Mesenchymal stem cell (in vitro differentiated cells and primary cell): ENCODE results near the gene TAS2R14.

Source experiments
- DNase-seq: peaks from one replicate; pipeline ENCODE4 v3.0.0-alpha.2; 2013
- H2AFZ ChIP-seq: one replicate; pipeline ENCODE4 v1.6.1; 2013; ENCODE audit warnings: low read depth, mild to moderate bottlenecking, control low read depth, inconsistent platforms, low read length, moderate library complexity
- H2AK5ac ChIP-seq: 2 replicates; pipeline ENCODE4 v1.6.1; 2013; ENCODE audit warnings: low read length, moderate library complexity, mild to moderate bottlenecking, inconsistent platforms; ENCODE audit not compliant: severe bottlenecking
- H2BK120ac ChIP-seq: one replicate; pipeline ENCODE4 v1.6.1; 2013; ENCODE audit warnings: low read depth, mild to moderate bottlenecking, inconsistent platforms, low read length, moderate library complexity
- H2BK12ac ChIP-seq, 2 experiments: one replicate each; pipeline ENCODE4 v1.6.1; 2013; ENCODE audit warnings: inconsistent platforms in 2 of 2, low read length in 2 of 2, mild to moderate bottlenecking in 2 of 2, moderate library complexity in 2 of 2, control low read depth in 1 of 2
- H2BK15ac ChIP-seq: one replicate; pipeline ENCODE4 v1.6.1; 2013; ENCODE audit warnings: mild to moderate bottlenecking, low read depth, inconsistent platforms; ENCODE audit not compliant: poor library complexity, severe bottlenecking
- H2BK5ac ChIP-seq: 2 replicates; pipeline ENCODE4 v1.6.1; 2013; ENCODE audit warnings: low read depth, mild to moderate bottlenecking, low read length, control low read depth, inconsistent platforms; ENCODE audit not compliant: poor library complexity, severe bottlenecking
- H3K14ac ChIP-seq, 2 experiments: one replicate each; pipeline ENCODE4 v1.6.1; 2013; ENCODE audit warnings: inconsistent platforms in 2 of 2, low read length in 2 of 2, control low read depth in 1 of 2, mild to moderate bottlenecking in 1 of 2, moderate library complexity in 1 of 2
- H3K18ac ChIP-seq, 2 experiments: one replicate each; pipeline ENCODE4 v1.6.1; 2013; ENCODE audit warnings: inconsistent platforms in 2 of 2, low read length in 2 of 2, control low read depth in 1 of 2, low read depth in 1 of 2, mild to moderate bottlenecking in 1 of 2
- H3K23ac ChIP-seq, 2 experiments: one replicate each; pipeline ENCODE4 v1.6.1; 2013; ENCODE audit warnings: inconsistent platforms in 2 of 2, low read length in 2 of 2, mild to moderate bottlenecking in 2 of 2, moderate library complexity in 2 of 2, control low read depth in 1 of 2
- H3K27ac ChIP-seq: 2 replicates; pipeline ENCODE4 v1.5.1; 2013; ENCODE audit warnings: mild to moderate bottlenecking, moderate library complexity, low read length, control low read depth, inconsistent platforms; ENCODE audit not compliant: poor library complexity, severe bottlenecking
- H3K27me3 ChIP-seq, 2 experiments: 2 replicates each; pipeline versions ENCODE4 v1.6.1 to v1.7.0; 2013; ENCODE audit warnings: low read length in 2 of 2, mild to moderate bottlenecking in 2 of 2, moderate library complexity in 2 of 2, control low read depth in 1 of 2, inconsistent platforms in 1 of 2; ENCODE audit not compliant: control insufficient read depth in 1 of 2, insufficient read depth in 1 of 2
- H3K36me3 ChIP-seq, 2 experiments: 2 replicates each; pipeline versions ENCODE4 v1.6.1 to v1.7.0; 2013; ENCODE audit warnings: low read length in 2 of 2, control low read depth in 1 of 2, inconsistent platforms in 1 of 2, low read depth in 1 of 2, mild to moderate bottlenecking in 1 of 2; ENCODE audit not compliant: insufficient read depth in 2 of 2, control insufficient read depth in 1 of 2
- H3K4ac ChIP-seq, 2 experiments: one replicate each; pipeline ENCODE4 v1.6.1; 2013; ENCODE audit warnings: inconsistent platforms in 2 of 2, low read length in 2 of 2, mild to moderate bottlenecking in 2 of 2, moderate library complexity in 2 of 2, control low read depth in 1 of 2, low read depth in 1 of 2
- H3K4me1 ChIP-seq: 2 replicates; pipeline ENCODE4 v1.6.1; 2013; ENCODE audit warnings: low read depth, low read length, control low read depth; ENCODE audit not compliant: control insufficient read depth, insufficient read depth
- H3K4me2 ChIP-seq: 2 replicates; pipeline ENCODE4 v1.6.1; 2013; ENCODE audit warnings: low read length, mild to moderate bottlenecking, inconsistent platforms; ENCODE audit not compliant: poor library complexity, severe bottlenecking
- H3K4me3 ChIP-seq, 2 experiments: 2 replicates each; pipeline versions ENCODE4 v1.5.1 to v1.7.0; 2013; ENCODE audit warnings: low read length in 2 of 2, mild to moderate bottlenecking in 2 of 2, control low read depth in 1 of 2, low read depth in 1 of 2; ENCODE audit not compliant: insufficient read depth in 1 of 2
- H3K79me1 ChIP-seq: replicated peaks from 2 replicates; pipeline ENCODE4 v1.6.1; 2013; ENCODE audit warnings: mild to moderate bottlenecking, control low read depth, low read length, inconsistent platforms; ENCODE audit not compliant: poor library complexity, severe bottlenecking
- H3K9ac ChIP-seq: 2 replicates; pipeline ENCODE4 v1.7.0; 2013; ENCODE audit warnings: mild to moderate bottlenecking, low read length, moderate library complexity
- H3K9me3 ChIP-seq: 2 replicates; pipeline ENCODE4 v1.7.0; 2013; ENCODE audit warnings: mild to moderate bottlenecking, low read length; ENCODE audit not compliant: control insufficient read depth
- H4K8ac ChIP-seq: one replicate; pipeline ENCODE4 v1.6.1; 2013; ENCODE audit warnings: inconsistent platforms, mild to moderate bottlenecking, low read length, moderate library complexity
- H4K91ac ChIP-seq: one replicate; pipeline ENCODE4 v1.6.1; 2013; ENCODE audit warnings: mild to moderate bottlenecking, low read length, inconsistent platforms
- WGBS: methylation state at CpG from one replicate; pipeline ENCODE4 v1.1.7; 2013; ENCODE audit warnings: mixed read lengths; 5-methylcytosine and 5-hydroxymethylcytosine counted together

Gene TAS2R14

DNA sequence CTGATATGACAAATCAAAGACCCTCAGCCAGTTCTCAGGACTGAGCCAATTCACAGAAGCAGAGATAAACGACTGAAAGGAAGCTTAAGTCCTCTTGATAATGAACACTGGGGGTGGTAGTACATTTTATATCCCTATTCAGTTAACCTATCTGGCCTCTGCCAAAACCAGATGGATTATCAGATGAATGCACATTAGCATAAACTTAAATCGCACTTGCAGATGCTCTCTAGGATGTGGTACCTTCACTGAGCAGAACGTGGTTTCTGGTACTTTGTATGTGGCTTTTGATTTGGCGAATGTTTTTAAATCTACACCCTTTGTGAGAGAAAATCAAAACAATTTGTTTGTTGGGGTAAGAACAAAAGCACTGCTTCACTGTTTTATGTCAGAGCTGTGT, 21.1 kb upstream of the TAS2R14 start:
- Histone ChIP-seq H2BK12ac (no peak overlapping the region), H3K4me2 (no peak overlapping the region), H3K14ac (no peak overlapping the region), H2BK5ac (no peak overlapping the region), H3K18ac (no peak overlapping the region), H3K23ac (no peak overlapping the region), H4K8ac (no peak overlapping the region), H3K4ac (no peak overlapping the region), H2AFZ (no peak overlapping the region), H3K79me1 (peaks cover 4% of the 10 kb centered on the region), H3K27ac (no peak overlapping the region), H3K4me1 (no peaks in the 10 kb centered on the region), H2AK5ac (no peak overlapping the region), H3K27me3 (no peaks in the 10 kb centered on the region), H4K91ac (no peak overlapping the region), H3K9me3 (peaks cover 17% of the 10 kb centered on the region), H3K36me3 (peaks cover 0 to 2% of the 10 kb centered on the region in 2 experiments), H2BK120ac (no peak overlapping the region), H2BK15ac (no peak overlapping the region), H3K4me3 (no peak overlapping the region), H3K9ac (no peak overlapping the region)
- DNase-seq, result no peak
- WGBS, result 100% methylated on average over 3 of the region's 4 CpGs

DNA sequence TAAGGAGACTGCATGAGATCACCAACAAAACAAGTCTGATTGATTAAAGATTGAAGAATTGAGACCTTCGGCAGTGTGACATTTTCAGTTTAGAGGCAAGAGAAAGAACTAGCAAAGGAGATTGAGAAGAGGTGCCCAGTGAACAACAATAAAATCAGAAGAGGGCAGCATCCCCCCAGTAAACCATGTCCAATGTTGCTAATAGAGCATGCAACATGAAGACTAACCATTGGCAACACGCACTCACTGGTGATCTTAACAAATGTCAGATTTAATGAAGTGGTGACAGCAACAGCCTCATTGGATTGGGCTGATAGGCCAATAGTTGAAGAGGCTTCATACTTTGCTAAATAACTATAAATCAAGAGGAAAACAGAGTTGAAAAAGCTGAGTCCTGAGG, 20.7 kb upstream of the TAS2R14 start:
- DNase-seq, result no peak
- Histone ChIP-seq H3K14ac (no peak overlapping the region), H2BK12ac (no peak overlapping the region), H3K36me3 (peaks cover 0 to 2% of the 10 kb centered on the region in 2 experiments), H3K27ac (no peak overlapping the region), H4K8ac (no peak overlapping the region), H2AFZ (no peak overlapping the region), H3K4me1 (no peaks in the 10 kb centered on the region), H3K4me3 (no peak overlapping the region), H3K9me3 (peaks cover 21% of the 10 kb centered on the region), H3K79me1 (peaks cover 4% of the 10 kb centered on the region), H2BK120ac (no peak overlapping the region), H3K9ac (no peak overlapping the region), H2AK5ac (no peak overlapping the region), H2BK15ac (no peak overlapping the region), H3K4ac (no peak overlapping the region), H3K27me3 (no peaks in the 10 kb centered on the region), H3K18ac (no peak overlapping the region), H2BK5ac (no peak overlapping the region), H3K23ac (no peak overlapping the region), H4K91ac (no peak overlapping the region), H3K4me2 (no peak overlapping the region)
- WGBS, result 94% methylated on average over 2 of the region's 2 CpGs

DNA sequence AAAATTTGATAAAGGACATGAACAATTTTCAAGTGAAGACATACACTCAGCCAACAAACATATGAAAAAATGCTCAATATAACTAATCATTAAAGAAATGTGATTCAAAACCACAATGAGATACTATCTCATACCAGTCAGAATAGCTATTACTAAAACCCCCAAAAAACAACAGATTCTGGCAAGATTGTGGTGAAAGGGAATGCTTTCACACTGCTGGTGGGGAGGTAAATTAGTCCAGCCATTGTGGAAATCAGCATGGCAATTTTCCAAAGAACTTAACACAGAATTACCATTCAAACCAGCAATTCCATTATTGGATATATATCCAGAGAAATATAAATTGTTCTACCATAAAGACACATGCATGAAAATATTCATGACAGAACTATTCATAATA, 18.7 kb upstream of the TAS2R14 start:
- Histone ChIP-seq H4K91ac (no peak overlapping the region), H3K23ac (no peak overlapping the region), H3K9me3 (peaks cover 31% of the 10 kb centered on the region), H3K4ac (no peak overlapping the region), H3K79me1 (peaks cover 13% of the 10 kb centered on the region), H4K8ac (no peak overlapping the region), H3K36me3 (peaks cover 0 to 2% of the 10 kb centered on the region in 2 experiments), H3K4me3 (no peak overlapping the region), H2BK12ac (no peak overlapping the region), H3K9ac (no peak overlapping the region), H2AK5ac (no peak overlapping the region), H2BK15ac (no peak overlapping the region), H3K27ac (no peak overlapping the region), H2BK120ac (no peak overlapping the region), H3K14ac (no peak overlapping the region), H2BK5ac (no peak overlapping the region), H3K27me3 (no peaks in the 10 kb centered on the region), H3K4me2 (no peak overlapping the region), H2AFZ (no peak overlapping the region), H3K4me1 (no peaks in the 10 kb centered on the region), H3K18ac (no peak overlapping the region)
- DNase-seq, result no peak

DNA sequence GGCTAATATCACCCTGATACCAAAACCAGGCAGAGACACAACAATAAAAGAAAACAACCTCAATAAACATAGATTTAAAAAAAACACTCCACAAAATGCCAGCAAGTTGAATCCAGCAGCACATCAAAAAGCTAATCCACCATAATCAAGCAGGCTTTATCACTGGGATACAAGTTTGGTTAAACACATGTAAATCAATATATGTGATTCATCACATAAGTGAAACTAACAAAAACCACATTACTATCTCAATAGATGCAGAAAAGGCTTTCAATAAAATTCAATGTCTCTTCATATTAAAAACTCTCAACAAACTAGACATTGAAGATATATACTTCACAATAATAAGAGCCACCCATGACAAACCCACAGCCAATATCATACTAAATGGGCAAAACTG, 17.0 kb upstream of the TAS2R14 start:
- DNase-seq, result no peak

More for the DNA sequence above, 17.0 kb upstream of the TAS2R14 start:
- Histone ChIP-seq H3K4me3 (no peak overlapping the region), H3K4me1 (no peaks in the 10 kb centered on the region), H4K8ac (no peak overlapping the region), H2BK5ac (no peak overlapping the region), H3K4ac (no peak overlapping the region), H2AK5ac (no peak overlapping the region), H3K4me2 (no peak overlapping the region), H3K23ac (no peak overlapping the region), H3K9ac (no peak overlapping the region), H3K9me3 (peaks cover 31% of the 10 kb centered on the region), H3K14ac (no peak overlapping the region), H3K36me3 (no peaks in the 10 kb centered on the region), H3K18ac (no peak overlapping the region), H3K27me3 (no peaks in the 10 kb centered on the region), H2BK120ac (no peak overlapping the region), H2AFZ (no peak overlapping the region), H2BK12ac (no peak overlapping the region), H3K27ac (no peak overlapping the region), H3K79me1 (peaks cover 14% of the 10 kb centered on the region), H4K91ac (no peak overlapping the region), H2BK15ac (no peak overlapping the region)
